H9 (cell line): Measurements from ENCODE around the gene ZDHHC13. TPM values are rescaled to one million over a fixed set of nuclear protein-coding genes. Genes with fewer than 3 reads are reported as not detected.

Experiments used
- DNase-seq: peaks from one replicate; pipeline ENCODE4 v3.0.0-alpha.2; 2017
- H2AFZ ChIP-seq: one replicate; pipeline ENCODE4 v1.6.1; 2013; ENCODE audit warnings: mild to moderate bottlenecking, low read length, control low read depth, moderate library complexity
- H2AK5ac ChIP-seq: 2 replicates; pipeline ENCODE4 v1.6.1; 2013; ENCODE audit warnings: low read length, control low read depth, mixed read lengths; ENCODE audit not compliant: insufficient read length
- H2BK120ac ChIP-seq: one replicate; pipeline ENCODE4 v1.6.1; 2013; ENCODE audit warnings: low read depth, mild to moderate bottlenecking, low read length, control low read depth, inconsistent platforms; ENCODE audit not compliant: poor library complexity, severe bottlenecking
- H2BK12ac ChIP-seq: 2 replicates; pipeline ENCODE4 v1.6.1; 2013; ENCODE audit warnings: low read length, control low read depth, mixed read lengths, low read depth; ENCODE audit not compliant: insufficient read length
- H2BK15ac ChIP-seq: 2 replicates; pipeline ENCODE4 v1.6.1; 2013; ENCODE audit warnings: low read depth, low read length, control low read depth
- H2BK20ac ChIP-seq: one replicate; pipeline ENCODE4 v1.6.1; 2013; ENCODE audit warnings: low read depth, mild to moderate bottlenecking, low read length, control low read depth, inconsistent platforms; ENCODE audit not compliant: poor library complexity, severe bottlenecking
- H2BK5ac ChIP-seq: 2 replicates; pipeline ENCODE4 v1.6.1; 2013; ENCODE audit warnings: low read length, control low read depth, mixed read lengths; ENCODE audit not compliant: insufficient read length
- H3K14ac ChIP-seq: 2 replicates; pipeline ENCODE4 v1.6.1; 2013; ENCODE audit warnings: low read length, control low read depth; ENCODE audit not compliant: insufficient read depth
- H3K18ac ChIP-seq: 2 replicates; pipeline ENCODE4 v1.6.1; 2013; ENCODE audit warnings: low read depth, mild to moderate bottlenecking, mixed read lengths, low read length, control low read depth; ENCODE audit not compliant: insufficient read length
- H3K23ac ChIP-seq: 2 replicates; pipeline ENCODE4 v1.6.1; 2013; ENCODE audit warnings: low read length, control low read depth, mixed read lengths, low read depth; ENCODE audit not compliant: insufficient read length
- H3K23me2 ChIP-seq: 2 replicates; pipeline ENCODE4 v1.6.1; 2013; ENCODE audit warnings: low read depth, mild to moderate bottlenecking, mixed read lengths, low read length, control low read depth; ENCODE audit not compliant: insufficient read length, poor library complexity, severe bottlenecking
- H3K27ac ChIP-seq: 2 replicates; pipeline ENCODE4 v1.5.1; 2013; ENCODE audit warnings: low read length, control low read depth, mixed read lengths, low read depth; ENCODE audit not compliant: insufficient read length
- H3K27me3 ChIP-seq: 2 replicates; pipeline ENCODE4 v1.6.1; 2013; ENCODE audit warnings: low read length, control low read depth, inconsistent platforms; ENCODE audit not compliant: insufficient read depth
- H3K4ac ChIP-seq: 2 replicates; pipeline ENCODE4 v1.6.1; 2013; ENCODE audit warnings: low read depth, mild to moderate bottlenecking, control low read depth, inconsistent platforms, low read length, moderate library complexity
- H3K4me1 ChIP-seq: 2 replicates; pipeline ENCODE4 v1.6.1; 2013; ENCODE audit warnings: low read length, control low read depth, inconsistent platforms; ENCODE audit not compliant: insufficient read depth
- H3K4me2 ChIP-seq: 2 replicates; pipeline ENCODE4 v1.6.1; 2013; ENCODE audit warnings: low read length, control low read depth, mixed read lengths; ENCODE audit not compliant: insufficient read length, insufficient read depth
- H3K56ac ChIP-seq: 2 replicates; pipeline ENCODE4 v1.6.1; 2013; ENCODE audit warnings: low read depth, mild to moderate bottlenecking, mixed read lengths, low read length, control low read depth; ENCODE audit not compliant: insufficient read length
- H3K79me1 ChIP-seq: 2 replicates; pipeline ENCODE4 v1.6.1; 2013; ENCODE audit warnings: low read depth, mild to moderate bottlenecking, moderate library complexity, low read length, control low read depth, inconsistent platforms; ENCODE audit not compliant: insufficient read depth, poor library complexity, severe bottlenecking
- H3K79me2 ChIP-seq: 2 replicates; pipeline ENCODE4 v1.6.1; 2013; ENCODE audit warnings: low read length, control low read depth, inconsistent platforms; ENCODE audit not compliant: insufficient read depth
- H3K9ac ChIP-seq: 2 replicates; pipeline ENCODE4 v1.6.1; 2013; ENCODE audit warnings: low read length, control low read depth, mixed read lengths; ENCODE audit not compliant: insufficient read length; ENCODE audit errors: extremely low read depth
- H3K9me3 ChIP-seq: one replicate; pipeline ENCODE4 v1.6.1; 2013; ENCODE audit warnings: low read depth, low read length, inconsistent platforms; ENCODE audit not compliant: control insufficient read depth
- H3T11ph ChIP-seq: one replicate; pipeline ENCODE4 v1.6.1; 2013; ENCODE audit warnings: mild to moderate bottlenecking, low read length, control low read depth, inconsistent platforms
- H4K20me1 ChIP-seq: one replicate; pipeline ENCODE4 v1.6.1; 2013; ENCODE audit not compliant: control insufficient read depth, insufficient read length, insufficient read depth
- H4K5ac ChIP-seq: 2 replicates; pipeline ENCODE4 v1.6.1; 2013; ENCODE audit warnings: low read depth, mild to moderate bottlenecking, mixed read lengths, low read length, control low read depth; ENCODE audit not compliant: insufficient read length
- H4K8ac ChIP-seq: replicated peaks from 2 replicates; pipeline ENCODE4 v1.6.1; 2013; ENCODE audit warnings: low read length, control low read depth, mixed read lengths, low read depth; ENCODE audit not compliant: insufficient read length
- H4K91ac ChIP-seq: 2 replicates; pipeline ENCODE4 v1.6.1; 2013; ENCODE audit warnings: low read depth, mild to moderate bottlenecking, moderate library complexity, mixed read lengths, low read length, control low read depth; ENCODE audit not compliant: insufficient read length
- H3K27ac Mint-ChIP-seq, 3 experiments: 2 replicates in 2 of 3; 3 replicates in 1 of 3; pipeline ENCODE4 v1.8.0; 2020 to 2021; ENCODE audit warnings: mixed read lengths in 3 of 3, mild to moderate bottlenecking in 1 of 3, moderate library complexity in 1 of 3
- H3K27me3 Mint-ChIP-seq: 2 replicates; pipeline ENCODE4 v1.8.0; 2021; ENCODE audit warnings: low read depth, mild to moderate bottlenecking, moderate library complexity, mixed read lengths
- H3K36me3 Mint-ChIP-seq, 3 experiments: 2 replicates in 2 of 3; 3 replicates in 1 of 3; pipeline ENCODE4 v1.8.0; 2020 to 2021; ENCODE audit warnings: low read depth in 3 of 3, mixed read lengths in 3 of 3; ENCODE audit not compliant: insufficient read depth in 1 of 3
- H3K4me1 Mint-ChIP-seq, 2 experiments: 2 replicates each; pipeline ENCODE4 v1.8.0; 2020; ENCODE audit warnings: mixed read lengths in 2 of 2
- H3K4me3 Mint-ChIP-seq, 2 experiments: 2 replicates in 1 of 2; 3 replicates in 1 of 2; pipeline ENCODE4 v1.8.0; 2020 to 2021; ENCODE audit warnings: mild to moderate bottlenecking in 2 of 2, mixed read lengths in 2 of 2, moderate library complexity in 1 of 2
- H3K9me3 Mint-ChIP-seq, 2 experiments: 2 replicates in 1 of 2; 3 replicates in 1 of 2; pipeline ENCODE4 v1.8.0; 2020; ENCODE audit warnings: mild to moderate bottlenecking in 2 of 2, mixed read lengths in 2 of 2, moderate library complexity in 1 of 2
- CTCF ChIP-seq: fragments of 200-600 bp; sonication (generic); conservative IDR thresholded peaks from 3 replicates; pipeline ENCODE4 v1.8.0; 2021; ENCODE audit warnings: antibody characterized with exemption, mild to moderate bottlenecking
- WGBS: extraction: QIAGEN DNeasy Blood & Tissue Kit; methylation state at CpG from one replicate; pipeline ENCODE4 v1.1.7; 2013; ENCODE audit warnings: missing lambda C conversion rate, low lambda C conversion rate, mixed read lengths; ENCODE audit not compliant: insufficient read length; ENCODE audit errors: extremely low coverage; 5-methylcytosine and 5-hydroxymethylcytosine counted together
- total RNA-seq: library from RNA; stranded (reverse); gene quantifications from 2 replicates; pipeline ENCODE4 v1.2.1, GENCODE V29; 2021

ZDHHC13 gene
- total RNA-seq, 1 experiment from 2014 or later = 20.9 TPM

DNA sequence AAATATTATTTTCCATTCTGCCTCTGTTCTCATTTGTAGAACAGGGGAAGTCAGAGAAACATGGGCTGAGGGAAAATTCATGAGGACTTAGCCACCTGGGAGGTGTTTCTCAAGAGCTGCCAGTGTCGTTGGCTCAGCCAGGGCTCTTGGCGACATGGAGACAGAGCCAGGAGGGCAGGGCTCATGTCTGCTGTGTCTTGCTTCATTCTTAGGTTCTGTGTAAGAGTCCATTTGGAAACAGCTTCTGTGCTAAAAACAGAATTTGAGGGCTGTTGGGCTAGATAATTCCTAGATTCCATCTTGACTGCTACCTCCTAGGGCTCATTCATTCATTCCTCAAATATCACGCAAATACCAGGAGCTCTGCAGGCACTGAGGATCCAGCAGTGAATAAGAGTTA lies 41.3 kb upstream of the ZDHHC13 start:
- Mint-ChIP-seq H3K27me3 (no peaks in the 10 kb centered on the region; the same call in 1 of the 2 replicates), H3K4me3 (no peak overlapping the region), H3K36me3 (no peaks in the 10 kb centered on the region), H3K4me1 (peaks cover 27 to 35% of the 10 kb centered on the region in 2 experiments), H3K9me3 (no peaks in the 10 kb centered on the region; a peak in 1 of 5 replicates), H3K27ac (no peak overlapping the region)
- no peak overlapping the region for H2BK15ac ChIP-seq
- no peak overlapping the region for H2BK120ac ChIP-seq
- no CpG with 5 or more reads among the region's 3 CpGs for WGBS
- H3K23me2 ChIP-seq = no peaks in the 10 kb centered on the region
- DNase-seq = no peak
- H3K27ac ChIP-seq = no peak overlapping the region
- no peak overlapping the region for H4K5ac ChIP-seq
- no peaks in the 10 kb centered on the region for H3K79me1 ChIP-seq
- H3K4me1 ChIP-seq = peaks cover 7% of the 10 kb centered on the region; the same call in 1 of the 2 replicates
- H3K27me3 ChIP-seq = no peaks in the 10 kb centered on the region
- no peaks in the 10 kb centered on the region for H3K79me2 ChIP-seq
- no peak overlapping the region for H3K18ac ChIP-seq
- no peak overlapping the region for H3K4me2 ChIP-seq
- no peak overlapping the region for H3K56ac ChIP-seq
- no peaks in the 10 kb centered on the region for H4K20me1 ChIP-seq
- no peak overlapping the region for H3K9ac ChIP-seq
- TF ChIP-seq CTCF = no peak
- H3K23ac ChIP-seq = no peak overlapping the region
- no peak overlapping the region for H3K4ac ChIP-seq
- H2BK20ac ChIP-seq = no peak overlapping the region
- no peak overlapping the region for H4K91ac ChIP-seq
- H2BK5ac ChIP-seq = no peak overlapping the region
- no peak overlapping the region for H4K8ac ChIP-seq
- H3K9me3 ChIP-seq = no peaks in the 10 kb centered on the region
- no peak overlapping the region for H2AFZ ChIP-seq
- no peak overlapping the region for H2BK12ac ChIP-seq
- no peak overlapping the region for H3K14ac ChIP-seq
- H2AK5ac ChIP-seq = no peak overlapping the region
- no peak overlapping the region for H3T11ph ChIP-seq
